Ascending aorta (tissue), 2 donors: ENCODE measurements around the gene ADRA1B. TPM values are rescaled to one million over a fixed set of nuclear protein-coding genes. Genes with fewer than 3 reads are reported as not detected.

Experiments
- DNase-seq, 2 donors: peaks; one replicate each; pipeline ENCODE4 v3.0.0-alpha.2; 2019; ENCODE audit warnings: low spot score in 2 of 2
- H3K27ac ChIP-seq, 2 donors: fragments of 200-600 bp; sonication (generic); one replicate each; pipeline ENCODE4 v1.5.1; 2016 to 2017; ENCODE audit warnings: mild to moderate bottlenecking in 1 of 2
- H3K27me3 ChIP-seq: fragments of 200-600 bp; sonication (generic); one replicate; pipeline ENCODE4 v1.5.1; 2017
- H3K36me3 ChIP-seq, 2 donors: fragments of 200-600 bp; sonication (generic); one replicate each; pipeline ENCODE4 v1.5.1; 2016
- H3K4me1 ChIP-seq, 2 donors: fragments of 200-600 bp; sonication (generic); one replicate each; pipeline ENCODE4 v1.5.1; 2016 to 2017; ENCODE audit warnings: mild to moderate bottlenecking in 1 of 2
- H3K4me3 ChIP-seq, 2 donors: fragments of 200-600 bp; sonication (generic); one replicate each; pipeline ENCODE4 v1.5.1; 2016 to 2017; ENCODE audit warnings: mild to moderate bottlenecking in 1 of 2
- H3K9me3 ChIP-seq, 2 donors: fragments of 200-600 bp; sonication (generic); one replicate each; pipeline ENCODE4 v1.5.1; 2016
- CTCF ChIP-seq, 3 experiments: fragments of 200-600 bp in 2 of 3; fragments of 450-650 bp in 1 of 3; sonication (generic) in 2 of 3; IDR thresholded peaks; one replicate each; pipeline ENCODE4 v1.5.1; 2016 to 2019; ENCODE audit warnings: antibody characterized with exemption in 3 of 3, mild to moderate bottlenecking in 1 of 3, moderate library complexity in 1 of 3
- intact Hi-C: fragments of 100-400 bp; cut with DNase I; formaldehyde crosslinking; loops from one replicate; pipeline ENCODE4 v1.15.1; 2023
- total RNA-seq: library from RNA; depleted of rRNA; stranded (reverse); fragments of >200 nt; gene quantifications from one replicate; pipeline ENCODE4 v1.1.0, GENCODE V29; 2016

The ADRA1B gene
- total RNA-seq, 1 donor from 2014 or later, result 20.6 TPM

GRCh38 chr5:159951387-159951786 is 35.1 kb downstream of the ADRA1B start:
- intact Hi-C loops, result no loop called here
- Histone ChIP-seq H3K9me3 (no peaks in the 10 kb centered on the region), H3K36me3 (peaks cover 0 to 3% of the 10 kb centered on the region in 2 donors), H3K4me3 (no peak overlapping the region), H3K27ac (no peak overlapping the region), H3K4me1 (no peaks in the 10 kb centered on the region), H3K27me3 (no peaks in the 10 kb centered on the region)
- no peak for DNase-seq
- no peak for TF ChIP-seq CTCF (IDR thresholded peaks at IDR 0.05)

- no peaks in the 10 kb centered on the region for H3K27me3 ChIP-seq
- no peak for TF ChIP-seq CTCF (IDR thresholded peaks at IDR 0.05)
- no peaks in the 10 kb centered on the region for H3K4me1 ChIP-seq
- intact Hi-C loops, result no loop called here
- DNase-seq, result no peak
- no peak overlapping the region for H3K27ac ChIP-seq
- H3K4me3 ChIP-seq, result no peak overlapping the region
- no peaks in the 10 kb centered on the region for H3K9me3 ChIP-seq
- H3K36me3 ChIP-seq, result peaks cover 0 to 5% of the 10 kb centered on the region in 2 donors
Measured at GRCh38 chr5:159951834-159952233, 35.6 kb downstream of the ADRA1B start.

- no peak for DNase-seq
- peaks cover 0 to 7% of the 10 kb centered on the region in 2 donors for H3K36me3 ChIP-seq
- H3K4me1 ChIP-seq, result no peaks in the 10 kb centered on the region
- intact Hi-C loops, result no loop called here
- no peaks in the 10 kb centered on the region for H3K27me3 ChIP-seq
- no peak overlapping the region for H3K27ac ChIP-seq
- H3K4me3 ChIP-seq, result no peak overlapping the region
- no peak for TF ChIP-seq CTCF (IDR thresholded peaks at IDR 0.05)
- no peaks in the 10 kb centered on the region for H3K9me3 ChIP-seq
Measured at GRCh38 chr5:159953609-159954008, 37.3 kb downstream of the ADRA1B start.

- TF ChIP-seq CTCF (IDR thresholded peaks at IDR 0.05), result no peak
- H3K27ac ChIP-seq, result no peak overlapping the region
- H3K9me3 ChIP-seq, result no peaks in the 10 kb centered on the region
- DNase-seq, result no peak
- no peaks in the 10 kb centered on the region for H3K4me1 ChIP-seq
- no peak overlapping the region for H3K4me3 ChIP-seq
- H3K36me3 ChIP-seq, result peaks cover 0 to 7% of the 10 kb centered on the region in 2 donors
- H3K27me3 ChIP-seq, result no peaks in the 10 kb centered on the region
- intact Hi-C loops, result no loop called here
Measured at GRCh38 chr5:159955056-159955624, 38.9 kb downstream of the ADRA1B start.

GRCh38 chr5:159956074-159956473 is 39.8 kb downstream of the ADRA1B start:
- Histone ChIP-seq H3K27me3 (no peaks in the 10 kb centered on the region), H3K36me3 (peaks cover 0 to 7% of the 10 kb centered on the region in 2 donors), H3K4me1 (no peaks in the 10 kb centered on the region), H3K4me3 (no peak overlapping the region), H3K27ac (no peak overlapping the region), H3K9me3 (no peaks in the 10 kb centered on the region)
- DNase-seq, result no peak
- intact Hi-C loops, result no loop called here
- no peak for TF ChIP-seq CTCF (IDR thresholded peaks at IDR 0.05)
